Measurements from ENCODE around the gene ZNF217.
"Not testable (repeated sequence)": the region's sequence is repeated elsewhere in the genome, so short reads cannot be mapped to it uniquely, and the experiment has no call there.

- TF ChIP-seq EZH2 (IDR thresholded peaks at IDR 0.05); POLR2AphosphoS5 (IDR thresholded peaks at IDR 0.05; ENCODE audit: borderline replicate concordance, low read depth, low read length): not testable (repeated sequence)
These were observed 70.0 kb downstream of the ZNF217 start for GRCh38 chr20:53523615-53524014.

Data from SK-N-MC (cell line).